Kidney epithelial cell (primary cell): ENCODE results near the gene HENMT1. TPM values are rescaled to one million over a fixed set of nuclear protein-coding genes. Genes with fewer than 3 reads are reported as not detected.

Experiments
- DNase-seq: peaks from one replicate; pipeline ENCODE4 v3.0.0-alpha.2; 2010; ENCODE audit warnings: low read depth
- H3K27me3 ChIP-seq: 2 replicates; pipeline ENCODE4 v1.6.0; 2011; ENCODE audit warnings: low read length; ENCODE audit not compliant: control insufficient read depth, insufficient read depth
- H3K36me3 ChIP-seq: 2 replicates; pipeline ENCODE4 v1.5.1; 2011; ENCODE audit warnings: low read length; ENCODE audit not compliant: control insufficient read depth, insufficient read depth
- H3K4me3 ChIP-seq: 2 replicates; pipeline ENCODE4 v1.5.1; 2011; ENCODE audit warnings: low read depth, mild to moderate bottlenecking, control low read depth, low read length
- CTCF ChIP-seq: IDR thresholded peaks from 2 replicates; pipeline ENCODE4 v1.5.1; 2011; ENCODE audit warnings: mild to moderate bottlenecking, moderate library complexity, low read length, control low read depth, inconsistent platforms; ENCODE audit not compliant: insufficient read depth, poor library complexity, severe bottlenecking
- total RNA-seq: library from RNA; depleted of rRNA; stranded (reverse); fragments of >200 nt; gene quantifications from 2 replicates; pipeline ENCODE4 v1.2.3, GENCODE V29; 2015

Gene HENMT1
- total RNA-seq, 1 donor from 2014 or later, result 6.6 TPM

GRCh38 chr1:108598340-108598739 is 62.6 kb downstream of the HENMT1 start:
- no peak for DNase-seq
- H3K36me3 ChIP-seq, result no peaks in the 10 kb centered on the region
- no peak for TF ChIP-seq CTCF

More at GRCh38 chr1:108598340-108598739, 62.6 kb downstream of the HENMT1 start:
- Histone ChIP-seq H3K27me3 (no peaks in the 10 kb centered on the region), H3K4me3 (no peak overlapping the region)

Other genes with a start within 250 kb of the HENMT1 start
- not detected in 2 replicates for gene NBPF6, start 210.8 kb downstream of the HENMT1 start, total RNA-seq
- gene EEIG2, start 101.0 kb downstream of the HENMT1 start, total RNA-seq, result 5.2 and 6.3 TPM in 2 replicates
- gene PRPF38B, start 31.2 kb upstream of the HENMT1 start, total RNA-seq, result 20.3 and 21.1 TPM in 2 replicates
- not detected in 2 replicates for gene FNDC7, start 51.8 kb upstream of the HENMT1 start, total RNA-seq
- gene STXBP3, start 85.6 kb upstream of the HENMT1 start, total RNA-seq, result 30.3 and 48.2 TPM in 2 replicates
- gene AKNAD1, start 196.0 kb upstream of the HENMT1 start, total RNA-seq, result 1.8 TPM in 1 of 2 replicates, not detected in the other
- gene GPSM2, start 215.9 kb upstream of the HENMT1 start, total RNA-seq, result 7.1 and 7.4 TPM in 2 replicates